ENCODE data around the gene KIF2A. TPM values are rescaled to one million over a fixed set of nuclear protein-coding genes. Genes with fewer than 3 reads are reported as not detected.

The KIF2A gene
- total RNA-seq, 1 experiment from 2014 or later: 86.1 TPM

DNA sequence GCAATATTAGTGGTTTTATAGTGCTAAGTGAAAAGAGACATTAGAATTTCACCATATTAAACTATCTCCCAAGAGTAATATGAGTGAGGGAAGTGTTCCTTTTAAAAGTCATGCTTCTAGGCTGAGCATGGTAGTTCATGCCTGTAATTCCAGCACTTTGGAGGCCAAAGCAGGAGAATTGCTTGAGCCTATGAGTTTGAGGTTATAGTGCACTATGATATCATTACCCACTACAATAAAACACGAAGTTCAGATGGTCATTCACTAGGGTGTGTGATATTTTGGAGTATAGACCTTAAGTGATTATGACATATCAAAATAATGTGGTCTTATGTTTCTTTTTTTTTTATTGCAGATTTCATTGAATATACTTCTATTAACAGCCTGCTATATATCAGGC is 6.7 kb downstream of the KIF2A start:
- Histone ChIP-seq H3K9ac (ENCODE audit: extremely low read depth, insufficient read length, low read length) (no peak overlapping the region), H2BK15ac (ENCODE audit: low read depth, low read length) (no peak overlapping the region), H3K18ac (ENCODE audit: insufficient read length, low read depth, low read length) (no peak overlapping the region), H3K23me2 (ENCODE audit: insufficient read length, low read depth, low read length, poor library complexity, severe bottlenecking) (no peaks in the 10 kb centered on the region), H2BK120ac (ENCODE audit: low read depth, low read length, poor library complexity, severe bottlenecking) (no peak overlapping the region), H4K5ac (ENCODE audit: insufficient read length, low read depth, low read length) (no peak overlapping the region), H3K23ac (ENCODE audit: insufficient read length, low read depth, low read length) (no peak overlapping the region), H3K56ac (ENCODE audit: insufficient read length, low read depth, low read length) (no peak overlapping the region), H2BK5ac (ENCODE audit: insufficient read length, low read length) (no peak overlapping the region), H3K27ac (ENCODE audit: insufficient read length, low read depth, low read length) (no peak overlapping the region), H3K14ac (ENCODE audit: insufficient read depth, low read length) (no peak overlapping the region), H4K91ac (ENCODE audit: insufficient read length, low read depth, low read length) (no peak overlapping the region), H3K79me1 (ENCODE audit: insufficient read depth, low read depth, low read length, poor library complexity, severe bottlenecking) (peaks cover 10% of the 10 kb centered on the region), H3K4ac (ENCODE audit: low read depth, low read length) (no peak overlapping the region), H2AK5ac (ENCODE audit: insufficient read length, low read length) (no peak overlapping the region), H3K27me3 (ENCODE audit: insufficient read depth, low read length) (no peaks in the 10 kb centered on the region), H4K20me1 (ENCODE audit: control insufficient read depth, insufficient read depth, insufficient read length) (no peaks in the 10 kb centered on the region), H2BK20ac (ENCODE audit: low read depth, low read length, poor library complexity, severe bottlenecking) (no peak overlapping the region), H3K79me2 (ENCODE audit: insufficient read depth, low read length) (peaks cover 59% of the 10 kb centered on the region), H3K9me3 (ENCODE audit: control insufficient read depth, low read depth, low read length) (no peaks in the 10 kb centered on the region), H3T11ph (ENCODE audit: low read length) (no peak overlapping the region), H2AFZ (ENCODE audit: low read length) (no peak overlapping the region), H2BK12ac (ENCODE audit: insufficient read length, low read depth, low read length) (no peak overlapping the region), H4K8ac (replicated peaks; ENCODE audit: insufficient read length, low read depth, low read length) (no peak overlapping the region), H3K4me2 (ENCODE audit: insufficient read depth, insufficient read length, low read length) (no peak overlapping the region), H3K4me1 (ENCODE audit: insufficient read depth, low read length) (no peaks in the 10 kb centered on the region)
- Mint-ChIP-seq H3K9me3 (no peaks in the 10 kb centered on the region), H3K36me3 (ENCODE audit: insufficient read depth in 1 of 3, low read depth in 3 of 3) (peaks cover 3 to 15% (median 13%) of the 10 kb centered on the region in 3 experiments; a peak in 4 of 7 replicates), H3K27me3 (ENCODE audit: low read depth) (no peaks in the 10 kb centered on the region), H3K4me1 (peaks cover 26 to 35% of the 10 kb centered on the region in 2 experiments), H3K4me3 (no peak overlapping the region), H3K27ac (0 out of 7 replicates have a peak overlapping the region, but pooled peaks of 1 of the 3 experiments have one; percentile 36)
- no CpG with 5 or more reads among the region's 1 CpG for WGBS (ENCODE audit: extremely low coverage, insufficient read length, low lambda C conversion rate)
- TF ChIP-seq, protein P1, sequence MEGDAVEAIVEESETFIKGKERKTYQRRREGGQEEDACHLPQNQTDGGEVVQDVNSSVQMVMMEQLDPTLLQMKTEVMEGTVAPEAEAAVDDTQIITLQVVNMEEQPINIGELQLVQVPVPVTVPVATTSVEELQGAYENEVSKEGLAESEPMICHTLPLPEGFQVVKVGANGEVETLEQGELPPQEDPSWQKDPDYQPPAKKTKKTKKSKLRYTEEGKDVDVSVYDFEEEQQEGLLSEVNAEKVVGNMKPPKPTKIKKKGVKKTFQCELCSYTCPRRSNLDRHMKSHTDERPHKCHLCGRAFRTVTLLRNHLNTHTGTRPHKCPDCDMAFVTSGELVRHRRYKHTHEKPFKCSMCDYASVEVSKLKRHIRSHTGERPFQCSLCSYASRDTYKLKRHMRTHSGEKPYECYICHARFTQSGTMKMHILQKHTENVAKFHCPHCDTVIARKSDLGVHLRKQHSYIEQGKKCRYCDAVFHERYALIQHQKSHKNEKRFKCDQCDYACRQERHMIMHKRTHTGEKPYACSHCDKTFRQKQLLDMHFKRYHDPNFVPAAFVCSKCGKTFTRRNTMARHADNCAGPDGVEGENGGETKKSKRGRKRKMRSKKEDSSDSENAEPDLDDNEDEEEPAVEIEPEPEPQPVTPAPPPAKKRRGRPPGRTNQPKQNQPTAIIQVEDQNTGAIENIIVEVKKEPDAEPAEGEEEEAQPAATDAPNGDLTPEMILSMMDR (conservative IDR thresholded peaks at IDR 0.05): no peak
- no peak for DNase-seq

All from H9 (cell line).